Endothelial cell of umbilical vein (primary cell): ENCODE results near the gene SLC1A4. TPM values are rescaled to one million over a fixed set of nuclear protein-coding genes. Genes with fewer than 3 reads are reported as not detected.

Experiments
- BruUV-seq: library from RNA; stranded (reverse); fragments of 400-500 nt; replicated peaks from 2 replicates; lab custom pipeline; 2021; lab: Mats Ljungman, UMichigan
- CTCF ChIA-PET: fragments of 300-600, 350-600 bp; sonication (Branson Sonifier 250); formaldehyde crosslinking; loops from one replicate; lab custom pipeline; 2021; ENCODE audit warnings: antibody characterized with exemption, inconsistent platforms; lab: Charles Lee
- POLR2A ChIA-PET: fragments of 300-600, 350-600 bp; sonication (Branson Sonifier 250); formaldehyde crosslinking; loops from one replicate; lab custom pipeline; 2021; ENCODE audit warnings: antibody characterized with exemption, inconsistent platforms; lab: Charles Lee
- DNase-seq: peaks from one replicate; pipeline ENCODE4 v3.0.0-alpha.2; 2011; ENCODE audit warnings: low read depth, low spot score
- FAIRE-seq: peaks from 2 replicates; lab custom pipeline; 2011; peaks lifted over from hg19 to GRCh38; lab: Jason Lieb, UNC
- H2AFZ ChIP-seq: 2 replicates; pipeline ENCODE4 v1.6.0; 2012; ENCODE audit warnings: low read depth, low read length, control low read depth, inconsistent platforms
- H3K27ac ChIP-seq: 2 replicates; pipeline ENCODE4 v1.5.1; 2011; ENCODE audit warnings: low read depth, mild to moderate bottlenecking, control low read depth, low read length, moderate library complexity; ENCODE audit not compliant: insufficient read depth
- H3K27me3 ChIP-seq, 2 experiments: 2 replicates each; pipeline versions ENCODE4 v1.6.0 to v1.6.1; 2011; ENCODE audit warnings: low read length in 2 of 2, mixed read lengths in 1 of 2; ENCODE audit not compliant: control insufficient read depth in 2 of 2, insufficient read depth in 2 of 2
- H3K36me3 ChIP-seq, 2 experiments: 2 replicates in 1 of 2; 3 replicates in 1 of 2; pipeline ENCODE4 v1.5.1; 2011; ENCODE audit warnings: low read length in 2 of 2, mild to moderate bottlenecking in 1 of 2, moderate library complexity in 1 of 2; ENCODE audit not compliant: control insufficient read depth in 2 of 2, insufficient read depth in 2 of 2; ENCODE audit errors: extremely low read depth in 1 of 2
- H3K4me1 ChIP-seq: 3 replicates; pipeline ENCODE4 v1.5.1; 2011; ENCODE audit warnings: mild to moderate bottlenecking, low read length; ENCODE audit not compliant: control insufficient read depth, insufficient read depth; ENCODE audit errors: extremely low read depth
- H3K4me2 ChIP-seq: 2 replicates; pipeline ENCODE4 v1.6.1; 2011; ENCODE audit warnings: low read length, control low read depth, mixed read lengths; ENCODE audit not compliant: insufficient read depth
- H3K4me3 ChIP-seq, 3 experiments: fragments of 200-600 bp in 1 of 3; sonication (generic), shearing (Covaris generic) in 1 of 3; replicated peaks in 1 of 3; 2 replicates each; pipeline ENCODE4 v1.5.1; 2011 to 2016; ENCODE audit warnings: control low read depth in 3 of 3, low read length in 3 of 3, mild to moderate bottlenecking in 2 of 3, inconsistent platforms in 1 of 3, low read depth in 1 of 3, moderate library complexity in 1 of 3; ENCODE audit not compliant: insufficient read depth in 1 of 3
- H3K79me2 ChIP-seq: 2 replicates; pipeline ENCODE4 v1.6.0; 2012; ENCODE audit warnings: low read length, inconsistent platforms; ENCODE audit not compliant: control insufficient read depth, insufficient read depth
- H3K9ac ChIP-seq: replicated peaks from 2 replicates; pipeline ENCODE3; 2011; ENCODE audit warnings: low read length, control low read depth; ENCODE audit not compliant: insufficient read depth; ENCODE audit errors: extremely low read depth
- H3K9me1 ChIP-seq: replicated peaks from 3 replicates; pipeline ENCODE4 v1.6.0; 2011; ENCODE audit warnings: mild to moderate bottlenecking, low read length; ENCODE audit not compliant: control insufficient read depth, insufficient read depth; ENCODE audit errors: extremely low read depth
- H3K9me3 ChIP-seq: replicated peaks from 2 replicates; pipeline ENCODE4 v1.5.1; 2012; ENCODE audit warnings: low read length, inconsistent platforms; ENCODE audit not compliant: control insufficient read depth, insufficient read depth
- H4K20me1 ChIP-seq: replicated peaks from 2 replicates; pipeline ENCODE3; 2011; ENCODE audit warnings: mild to moderate bottlenecking, low read length; ENCODE audit not compliant: control insufficient read depth, insufficient read depth; ENCODE audit errors: extremely low read depth
- CTCF ChIP-seq, 2 donors: IDR thresholded peaks; 1 replicate in 1 of 2; 2 replicates in 1 of 2; pipeline ENCODE4 v1.5.1; 2011; ENCODE audit warnings: low read length in 2 of 2, mild to moderate bottlenecking in 2 of 2, moderate library complexity in 2 of 2, control low read depth in 1 of 2, inconsistent platforms in 1 of 2, low read depth in 1 of 2; ENCODE audit not compliant: insufficient read depth in 1 of 2; ENCODE audit errors: extremely low read depth in 1 of 2
- EZH2 ChIP-seq: IDR thresholded peaks from 2 replicates; pipeline ENCODE4 v1.6.1; 2012; ENCODE audit warnings: borderline replicate concordance, low read depth, mild to moderate bottlenecking, moderate library complexity, low read length, inconsistent platforms; ENCODE audit not compliant: severe bottlenecking
- FOS ChIP-seq: IDR thresholded peaks from 2 replicates; pipeline ENCODE4 v1.6.1; 2011; ENCODE audit warnings: mild to moderate bottlenecking, low read length, moderate library complexity, borderline replicate concordance; ENCODE audit not compliant: insufficient read depth
- GATA2 ChIP-seq: IDR thresholded peaks from 2 replicates; pipeline ENCODE4 v1.7.0; 2011; ENCODE audit warnings: low read depth, mild to moderate bottlenecking, moderate library complexity, mixed read lengths, low read length; ENCODE audit not compliant: insufficient read length, insufficient read depth
- JUN ChIP-seq: IDR thresholded peaks from 2 replicates; pipeline ENCODE4 v1.6.1; 2011; ENCODE audit warnings: borderline replicate concordance, low read depth; ENCODE audit not compliant: insufficient read length, insufficient read depth
- MAX ChIP-seq: IDR thresholded peaks from 2 replicates; pipeline ENCODE4 v1.6.1; 2011; ENCODE audit not compliant: insufficient read depth, insufficient read length
- MYC ChIP-seq: IDR thresholded peaks from one replicate; pipeline ENCODE4 v1.6.1; 2011; ENCODE audit warnings: mild to moderate bottlenecking, low read depth, low read length
- POLR2A ChIP-seq: IDR thresholded peaks from 2 replicates; pipeline ENCODE4 v1.6.1; 2012; ENCODE audit warnings: low read depth, mild to moderate bottlenecking, control low read depth, low read length
- POLR2AphosphoS5 ChIP-seq: IDR thresholded peaks from 2 replicates; pipeline ENCODE4 v1.6.1; 2012; ENCODE audit warnings: low read depth, mild to moderate bottlenecking, control low read depth, low read length, moderate library complexity; ENCODE audit not compliant: insufficient read depth
- dilution Hi-C: fragments of 300-500 bp; cut with MboI; formaldehyde crosslinking; loops from one replicate; pipeline ENCODE4 v1.15.0; 2019; ENCODE audit warnings: low sequenced_read_pairs; ENCODE audit not compliant: extremely low pct_ligation_motif_present
- intact Hi-C: fragments of 100-400 bp; cut with micrococcal nuclease; formaldehyde crosslinking; loops from one replicate; pipeline ENCODE4 v1.10.0; 2022
- polyA plus RNA-seq, 4 experiments: library from polyadenylated mRNA; depleted of rRNA in 3 of 4; stranded (reverse) in 3 of 4; unstranded in 1 of 4; fragments of >200 nt; gene quantifications; 2 replicates each; pipeline versions ENCODE4 v1.2.1 to v1.2.3, GENCODE V29; 2011 to 2012; ENCODE audit warnings: missing spikeins in 1 of 4
- total RNA-seq: library from RNA; stranded (reverse); gene quantifications from 2 replicates; pipeline ENCODE4 v1.2.3, GENCODE V29; 2021

SLC1A4 gene
- total and polyA plus RNA-seq, 2 donors (not counting 3 experiments of a cell fraction or from before 2014, with no cell fraction given), result 9.9 to 13.9 TPM

GRCh38 chr2:65054749-65055421 is 65.7 kb downstream of the SLC1A4 start:
- ChIA-PET POLR2A (interaction anchor here (1.0 to 1.5 kb wide), 2 partner anchors 12 to 21 kb away, joined by 3 to 9 read pairs; no protein-coding TSS in a partner anchor), CTCF (interaction anchor here (0.9 to 2.7 kb wide), 10 partner anchors 10 to 519 kb away, joined by 3 to 12 read pairs (median 7); partner anchors contain the start of gene SLC1A4)
- no peak overlapping the region for H3K4me2 ChIP-seq
- H3K36me3 ChIP-seq, result no peaks in the 10 kb centered on the region
- no peak overlapping the region for H2AFZ ChIP-seq
- intact Hi-C loops, result loop anchor here (5.0 kb wide), 1 partner anchor 172 kb away; the partner anchor contains the start of gene ACTR2
- no TSS peak for BruUV-seq
- peaks cover 31% of the 10 kb centered on the region for H3K4me1 ChIP-seq
- DNase-seq (no peak), FAIRE-seq (no peak)
- H3K9me1 ChIP-seq, result peaks cover 2% of the 10 kb centered on the region
- dilution Hi-C loops, result no loop called here
- H3K4me3 ChIP-seq, result no peak overlapping the region
- no peaks in the 10 kb centered on the region for H3K27me3 ChIP-seq
- H4K20me1 ChIP-seq, result no peaks in the 10 kb centered on the region
- no peaks in the 10 kb centered on the region for H3K9me3 ChIP-seq
- no peak overlapping the region for H3K27ac ChIP-seq
- H3K9ac ChIP-seq, result no peak overlapping the region
- no peak for TF ChIP-seq CTCF (IDR thresholded peaks at IDR 0.05; ENCODE audit: extremely low read depth in 1 of 2, insufficient read depth in 1 of 2, low read depth in 1 of 2, low read length in 2 of 2)
- no peak for TF ChIP-seq POLR2A
- no peak for TF ChIP-seq GATA2
- TF ChIP-seq JUN, result no peak
- TF ChIP-seq MYC, result no peak
- no peak for TF ChIP-seq EZH2
- no peak for TF ChIP-seq POLR2AphosphoS5
- no peak for TF ChIP-seq FOS
- TF ChIP-seq MAX, result no peak
- peaks cover 19% of the 10 kb centered on the region for H3K79me2 ChIP-seq
